GM18508 (cell line): ENCODE results near the gene WSCD2.

ENCODE experiments used
- ATAC-seq: cut with Tn5 transposase; IDR thresholded peaks from one replicate; pipeline ENCODE4 v1.9.1; 2021; ENCODE audit warnings: moderate number of reproducible peaks; ENCODE audit not compliant: insufficient read depth, unreplicated experiment

The WSCD2 gene

GRCh38 chr12:108289350-108290161 is 160.5 kb downstream of the WSCD2 start:
- no peak for ATAC-seq

- no peak for ATAC-seq
Measured at GRCh38 chr12:108295641-108296040, 166.6 kb downstream of the WSCD2 start.

GRCh38 chr12:108296945-108297344 is 167.9 kb downstream of the WSCD2 start:
- no peak for ATAC-seq

- ATAC-seq: no peak
Measured at GRCh38 chr12:108297424-108297823, 168.3 kb downstream of the WSCD2 start.

- ATAC-seq: no peak
Measured at GRCh38 chr12:108297895-108298760, 169.0 kb downstream of the WSCD2 start.

- ATAC-seq: no peak
Measured at GRCh38 chr12:108298761-108299275, 169.7 kb downstream of the WSCD2 start.

GRCh38 chr12:108299516-108299915 is 170.4 kb downstream of the WSCD2 start:
- ATAC-seq: no peak
